Esophagus squamous epithelium (tissue), 4 donors: ENCODE results near the gene IDUA.

Experiments used
- POLR2A ChIP-seq, 4 donors: fragments of 450-650 bp; IDR thresholded peaks; one replicate each; pipeline ENCODE4 v1.6.1; 2017; ENCODE audit warnings: antibody characterized with exemption in 4 of 4, mild to moderate bottlenecking in 4 of 4, moderate library complexity in 3 of 4
- TF ChIP-seq, protein P1 (sequence below), 6 experiments: fragments of 450-650 bp in 4 of 6; fragments of 200-600 bp in 2 of 6; sonication (generic) in 2 of 6; IDR thresholded peaks; one replicate each; pipeline ENCODE4 v1.5.1; 2016 to 2019; ENCODE audit warnings: antibody characterized with exemption in 6 of 6, mild to moderate bottlenecking in 4 of 6, moderate library complexity in 4 of 6

GRCh38 chr4:992297-993110 is 5.7 kb downstream of the IDUA start:
- TF ChIP-seq, protein P1, sequence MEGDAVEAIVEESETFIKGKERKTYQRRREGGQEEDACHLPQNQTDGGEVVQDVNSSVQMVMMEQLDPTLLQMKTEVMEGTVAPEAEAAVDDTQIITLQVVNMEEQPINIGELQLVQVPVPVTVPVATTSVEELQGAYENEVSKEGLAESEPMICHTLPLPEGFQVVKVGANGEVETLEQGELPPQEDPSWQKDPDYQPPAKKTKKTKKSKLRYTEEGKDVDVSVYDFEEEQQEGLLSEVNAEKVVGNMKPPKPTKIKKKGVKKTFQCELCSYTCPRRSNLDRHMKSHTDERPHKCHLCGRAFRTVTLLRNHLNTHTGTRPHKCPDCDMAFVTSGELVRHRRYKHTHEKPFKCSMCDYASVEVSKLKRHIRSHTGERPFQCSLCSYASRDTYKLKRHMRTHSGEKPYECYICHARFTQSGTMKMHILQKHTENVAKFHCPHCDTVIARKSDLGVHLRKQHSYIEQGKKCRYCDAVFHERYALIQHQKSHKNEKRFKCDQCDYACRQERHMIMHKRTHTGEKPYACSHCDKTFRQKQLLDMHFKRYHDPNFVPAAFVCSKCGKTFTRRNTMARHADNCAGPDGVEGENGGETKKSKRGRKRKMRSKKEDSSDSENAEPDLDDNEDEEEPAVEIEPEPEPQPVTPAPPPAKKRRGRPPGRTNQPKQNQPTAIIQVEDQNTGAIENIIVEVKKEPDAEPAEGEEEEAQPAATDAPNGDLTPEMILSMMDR (IDR thresholded peaks at IDR 0.05), result no peak
- no peak for TF ChIP-seq POLR2A (IDR thresholded peaks at IDR 0.05)
